Heart right ventricle (tissue), 16 donors: ENCODE results near the gene MYH7. TPM values are rescaled to one million over a fixed set of nuclear protein-coding genes. Genes with fewer than 3 reads are reported as not detected.

Experiments
- ATAC-seq, 8 donors: fragments of 200-7000 bp; cut with Tn5 transposase; one replicate each; pipeline ENCODE4 v1.9.1; 2020; ENCODE audit warnings: mild to moderate bottlenecking in 8 of 8, moderate library complexity in 8 of 8, moderate number of reproducible peaks in 1 of 8
- DNase-seq, 2 donors: peaks; one replicate each; pipeline ENCODE4 v3.0.0-alpha.2; 2020
- H3K27ac ChIP-seq, 10 donors: fragments of 200-600 bp; sonication (generic) in 2 of 10; one replicate each; pipeline versions ENCODE4 v1.5.0 to v1.8.0; 2020 to 2022; ENCODE audit warnings: mild to moderate bottlenecking in 3 of 10
- H3K27me3 ChIP-seq, 7 donors: fragments of 200-600 bp; one replicate each; pipeline ENCODE4 v1.8.0; 2021 to 2022; ENCODE audit warnings: mild to moderate bottlenecking in 2 of 7
- H3K36me3 ChIP-seq, 9 donors: fragments of 200-600 bp; sonication (generic) in 1 of 9; one replicate each; pipeline versions ENCODE4 v1.5.0 to v1.8.0; 2020 to 2022; ENCODE audit warnings: mild to moderate bottlenecking in 2 of 9
- H3K4me1 ChIP-seq, 9 donors: fragments of 200-600 bp; sonication (generic) in 1 of 9; one replicate each; pipeline versions ENCODE4 v1.5.0 to v1.8.0; 2020 to 2022; ENCODE audit warnings: mild to moderate bottlenecking in 4 of 9
- H3K4me3 ChIP-seq, 10 donors: fragments of 200-600 bp; sonication (generic) in 2 of 10; one replicate each; pipeline versions ENCODE4 v1.5.0 to v1.8.0; 2020 to 2022; ENCODE audit warnings: mild to moderate bottlenecking in 7 of 10, moderate library complexity in 2 of 10
- H3K9me3 ChIP-seq, 11 donors: fragments of 200-600 bp in 10 of 11; sonication (generic) in 2 of 11; one replicate each; pipeline versions ENCODE4 v1.5.0 to v1.8.0; 2013 to 2022; ENCODE audit warnings: mild to moderate bottlenecking in 2 of 11, control low read depth in 1 of 11, moderate library complexity in 1 of 11
- CTCF ChIP-seq, 9 donors: fragments of 200-600 bp; sonication (generic) in 2 of 9; IDR thresholded peaks; one replicate each; pipeline versions ENCODE4 v1.5.0 to v1.8.0; 2021 to 2022; ENCODE audit warnings: antibody characterized with exemption in 9 of 9, mild to moderate bottlenecking in 5 of 9, moderate library complexity in 1 of 9
- WGBS, 2 donors: extraction: QIAGEN DNeasy Blood & Tissue Kit; methylation state at CpG; one replicate each; pipeline ENCODE4 v1.1.7; 2013; ENCODE audit warnings: inconsistent platforms in 1 of 2; 5-methylcytosine and 5-hydroxymethylcytosine counted together
- intact Hi-C, 10 donors: fragments of 100-400 bp; cut with DNase I; formaldehyde crosslinking; loops; one replicate each; pipeline versions ENCODE4 v1.11.1 to v1.14.2; 2022
- polyA plus RNA-seq, 2 donors: library from polyadenylated mRNA; stranded (reverse); fragments of 200-250 nt; gene quantifications; one replicate each; pipeline ENCODE4 v1.2.3, GENCODE V29; 2013
- total RNA-seq, 10 donors: library from RNA; stranded (reverse); fragmentation: NEBNext Ultra II Directional in 3 of 10; extraction: Animal tissue kit (Norgen Biotek cat#: 25700) in 3 of 10; gene quantifications; one replicate each; pipeline versions ENCODE4 v1.2.1 to v1.2.4, GENCODE V29; 2021 to 2023
- donor health status: Arrhythmogenic right ventricular cardiomyopathy.
- donor health status: ischemic (EF 13 %, LVEDD 7.1; RV severe dilation, severe dysfunction).
- donor health status: healthy with polysubstance abuse.
- donor health status: DM: no; HTN: yes; CAD: no.
- donor health status: DM: no; HTN: no; CAD: no.
- donor health status: ischemic (EF 25% LVEDD 6.9; RV normal size, moderate dysfunction).
- donor health status: ischemic (EF 25% LVEDD 5.7; RV mildly dilated, moderate dysfunction).
- donor health status: healthy.
- donor health status: DM: yes; HTN: yes; CAD: no.
- donor health status: Ischemic cardiomyopathy.
- donor health status: ischemic (EF 35%, LVEDD 5.7; RV mildly dilated, moderate dysfunction).
- donor health status: nonischemic (EF 11% LVEDD 7.7; RV severe dilation, severe dysfunction).
- donor health status: DM: yes; HTN: yes; CAD: no.
- donor health status: PGD.
- donor health status: ischemic (EF 29% LVEDD 5.4; RV normal size, mild dysfunction).
- donor health status: nonischemic (EF 23%, LVEDD 6.1; RV moderate dilation, normal function).

Gene MYH7
- total and polyA plus RNA-seq, 12 donors, result 641 to 22,607 (median 18,940) TPM

GRCh38 chr14:23399136-23399535, 36.3 kb downstream of the MYH7 start:
- peaks cover 0 to 4% (median 0%) of the 10 kb centered on the region in 7 donors for H3K27me3 ChIP-seq
- H3K36me3 ChIP-seq, result peaks cover 0 to 94% (median 0%) of the 10 kb centered on the region in 9 donors
- WGBS, 2 donors, result 71 to 73% methylated on average over 3 of the region's 3 CpGs
- H3K4me1 ChIP-seq, result peaks cover 0 to 3% (median 0%) of the 10 kb centered on the region in 9 donors
- TF ChIP-seq CTCF (IDR thresholded peaks at IDR 0.05), result no peak
- H3K27ac ChIP-seq, result peak overlapping the region in 2 of 10 donors; percentile 5 to 37
- no peaks in the 10 kb centered on the region for H3K9me3 ChIP-seq
- no peak overlapping the region for H3K4me3 ChIP-seq
- ATAC-seq (peak in 1 of 8 donors; percentile 11), DNase-seq (no peak)
- intact Hi-C loops, result loop anchor here in 1 of 10 donors (10.0 kb wide), 1 partner anchor 46 kb away; no protein-coding TSS in a partner anchor

- WGBS, 2 donors, result 69 to 74% methylated on average over 4 of the region's 4 CpGs
Observed at GRCh38 chr14:23398348-23398747, 37.1 kb downstream of the MYH7 start.

GRCh38 chr14:23396781-23397407, 38.6 kb downstream of the MYH7 start:
- DNase-seq (no peak), ATAC-seq (peak in 2 of 8 donors; percentile 1)
- H3K9me3 ChIP-seq, result no peaks in the 10 kb centered on the region
- WGBS, 2 donors, result 89 to 92% methylated on average over 10 of the region's 10 CpGs
- intact Hi-C loops, result loop anchor here in 1 of 10 donors (10.0 kb wide), 1 partner anchor 48 kb away; no protein-coding TSS in a partner anchor
- H3K27ac ChIP-seq, result no peak overlapping the region
- H3K4me3 ChIP-seq, result no peak overlapping the region
- no peaks in the 10 kb centered on the region for H3K27me3 ChIP-seq
- TF ChIP-seq CTCF (IDR thresholded peaks at IDR 0.05), result no peak
- H3K36me3 ChIP-seq, result peaks cover 0 to 94% (median 5%) of the 10 kb centered on the region in 9 donors
- H3K4me1 ChIP-seq, result peaks cover 0 to 2% (median 0%) of the 10 kb centered on the region in 9 donors

More at GRCh38 chr14:23398348-23398747, 37.1 kb downstream of the MYH7 start:
- Histone ChIP-seq H3K27ac (peak overlapping the region in 3 of 10 donors; percentile 5 to 39 (median 37)), H3K4me1 (peaks cover 0 to 3% (median 0%) of the 10 kb centered on the region in 9 donors), H3K9me3 (no peaks in the 10 kb centered on the region), H3K4me3 (no peak overlapping the region), H3K36me3 (peaks cover 0 to 94% (median 0%) of the 10 kb centered on the region in 9 donors), H3K27me3 (peaks cover 0 to 4% (median 0%) of the 10 kb centered on the region in 7 donors)
- intact Hi-C loops, result loop anchor here in 1 of 10 donors (10.0 kb wide), 1 partner anchor 46 kb away; no protein-coding TSS in a partner anchor
- ATAC-seq, result no peak
- no peak for DNase-seq
- no peak for TF ChIP-seq CTCF (IDR thresholded peaks at IDR 0.05)

GRCh38 chr14:23396126-23396525, 39.3 kb downstream of the MYH7 start:
- H3K36me3 ChIP-seq, result peaks cover 0 to 94% (median 5%) of the 10 kb centered on the region in 9 donors
- H3K4me3 ChIP-seq, result no peak overlapping the region
- H3K4me1 ChIP-seq, result no peaks in the 10 kb centered on the region
- no peak for TF ChIP-seq CTCF (IDR thresholded peaks at IDR 0.05)
- DNase-seq (no peak), ATAC-seq (no peak)
- 87% methylated on average over 10 of the region's 10 CpGs for WGBS, 2 donors
- no peaks in the 10 kb centered on the region for H3K9me3 ChIP-seq
- intact Hi-C loops, result loop anchor here in 1 of 10 donors (10.0 kb wide), 1 partner anchor 49 kb away; no protein-coding TSS in a partner anchor
- H3K27me3 ChIP-seq, result no peaks in the 10 kb centered on the region
- H3K27ac ChIP-seq, result no peak overlapping the region
